Neuron (in vitro differentiated cells): ENCODE results near the gene NABP1.

Experiments
- H2AFZ ChIP-seq: one replicate; pipeline ENCODE4 v1.6.1; 2013; ENCODE audit warnings: low read depth, mild to moderate bottlenecking, inconsistent platforms, low read length, moderate library complexity
- H3K27me3 ChIP-seq: one replicate; pipeline ENCODE4 v1.6.1; 2013; ENCODE audit warnings: low read length; ENCODE audit not compliant: insufficient read depth
- H3K36me3 ChIP-seq: one replicate; pipeline ENCODE4 v1.6.1; 2013; ENCODE audit warnings: low read length; ENCODE audit not compliant: insufficient read depth
- H3K4me1 ChIP-seq: one replicate; pipeline ENCODE4 v1.6.1; 2013; ENCODE audit warnings: low read length; ENCODE audit not compliant: insufficient read depth
- H3K4me3 ChIP-seq: 2 replicates; pipeline ENCODE4 v1.5.1; 2013; ENCODE audit warnings: mild to moderate bottlenecking, low read length, moderate library complexity
- H3K9me3 ChIP-seq: one replicate; pipeline ENCODE4 v1.6.1; 2013; ENCODE audit warnings: low read length

Gene NABP1

DNA sequence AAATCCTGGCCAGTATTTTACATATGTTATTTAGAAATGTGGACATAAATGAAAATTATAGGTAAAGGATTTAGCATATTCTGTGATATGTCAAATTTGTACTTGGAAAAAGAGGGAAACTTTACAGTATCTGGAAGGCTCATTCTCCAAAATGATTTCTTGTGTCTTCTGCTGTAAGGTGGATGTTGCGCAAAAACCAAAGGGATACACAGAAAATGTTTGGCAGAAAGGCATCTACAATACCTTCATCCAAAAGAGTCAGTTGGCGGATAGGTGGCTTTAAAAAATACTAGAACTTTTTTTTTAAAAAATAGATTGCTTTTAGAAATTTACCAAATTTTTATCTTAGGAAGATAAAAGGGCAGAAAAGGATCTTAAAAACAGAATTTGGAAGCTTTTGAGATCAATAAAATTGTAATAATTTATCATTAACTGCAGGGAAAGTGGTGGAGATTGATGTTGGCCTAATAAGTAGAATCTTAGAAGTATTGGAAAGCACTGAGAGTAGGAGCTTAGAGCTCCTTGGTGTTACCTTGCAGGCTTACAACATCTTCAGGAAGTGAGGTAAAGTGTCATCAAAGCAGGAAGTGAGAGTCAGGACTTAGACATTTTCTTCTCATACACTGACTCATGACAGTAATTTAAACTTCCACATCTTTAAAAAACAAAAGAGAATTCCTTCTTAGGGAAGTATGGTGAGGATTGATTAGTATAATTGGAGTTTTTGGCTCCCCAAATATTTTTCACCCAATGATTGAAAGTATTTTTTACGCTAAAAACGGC is 2.1 kb downstream of the NABP1 start:
- Histone ChIP-seq H3K36me3 (no peaks in the 10 kb centered on the region), H2AFZ (no peak overlapping the region), H3K4me3 (no peak overlapping the region), H3K9me3 (no peaks in the 10 kb centered on the region), H3K4me1 (peaks cover 6% of the 10 kb centered on the region), H3K27me3 (peaks cover 2% of the 10 kb centered on the region)

DNA sequence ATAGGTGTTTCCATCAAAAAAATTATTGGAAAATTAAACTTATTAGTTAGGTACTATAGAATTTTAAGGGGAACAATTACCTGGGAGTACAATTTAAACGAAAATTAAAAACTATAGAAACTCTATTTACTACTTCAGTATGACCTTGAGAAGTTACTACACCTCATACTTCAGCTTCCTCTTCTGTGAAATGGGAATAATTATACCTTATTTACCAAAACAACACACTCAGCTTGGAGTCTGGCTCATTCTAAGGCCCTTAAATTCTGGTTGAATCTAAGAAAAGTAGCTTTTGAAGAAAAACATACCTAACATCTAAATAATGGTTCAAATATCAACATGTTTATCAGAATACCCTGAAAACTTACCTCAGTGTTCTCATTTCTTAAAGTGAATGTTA is 2.7 kb downstream of the NABP1 start:
- peaks cover 6% of the 10 kb centered on the region for H3K4me1 ChIP-seq
- H2AFZ ChIP-seq: no peak overlapping the region
- H3K4me3 ChIP-seq: no peak overlapping the region

DNA sequence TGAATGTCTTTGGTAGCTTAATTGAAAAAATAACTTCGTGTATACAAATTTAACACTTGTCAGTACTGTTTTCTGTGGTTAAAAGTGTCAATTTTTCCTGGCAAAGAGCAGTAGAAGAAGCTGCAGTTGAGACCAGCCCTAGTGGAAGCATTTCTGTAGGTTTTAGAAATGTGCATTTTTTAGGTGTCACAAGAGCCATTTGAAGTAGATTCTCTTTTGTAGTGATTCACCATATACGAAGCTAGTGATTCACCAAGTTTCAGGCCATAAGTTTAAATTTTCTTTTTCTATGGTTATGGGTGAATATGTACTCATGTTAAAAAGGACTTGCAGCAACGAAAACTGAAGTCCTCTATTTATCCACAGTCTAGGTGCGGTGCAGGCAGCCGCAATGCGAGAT is 4.2 kb downstream of the NABP1 start:
- Histone ChIP-seq H3K36me3 (no peaks in the 10 kb centered on the region), H3K4me1 (peaks cover 4% of the 10 kb centered on the region), H3K27me3 (no peaks in the 10 kb centered on the region), H3K9me3 (no peaks in the 10 kb centered on the region), H2AFZ (no peak overlapping the region), H3K4me3 (no peak overlapping the region)

More for the DNA sequence above, 2.7 kb downstream of the NABP1 start:
- Histone ChIP-seq H3K27me3 (peaks cover 2% of the 10 kb centered on the region), H3K36me3 (no peaks in the 10 kb centered on the region), H3K9me3 (no peaks in the 10 kb centered on the region)

DNA sequence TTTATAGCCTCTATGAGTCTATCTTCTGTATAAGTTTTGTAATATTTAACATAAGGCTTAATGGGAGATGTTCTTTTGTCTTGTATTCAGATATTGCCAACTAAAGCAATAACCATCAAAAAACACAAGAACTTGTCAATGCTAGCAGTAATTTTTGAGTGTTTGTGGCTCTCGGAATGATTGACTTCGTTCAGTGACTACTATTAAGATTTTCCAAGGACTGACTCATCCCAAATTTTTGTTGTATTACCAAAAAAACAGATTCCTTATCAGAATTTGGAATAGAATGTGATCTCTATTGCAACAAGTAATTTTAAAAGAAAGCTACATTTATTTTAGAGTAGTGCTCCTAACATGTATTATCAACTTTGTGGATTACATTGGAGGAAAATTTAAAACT is 8.1 kb downstream of the NABP1 start:
- Histone ChIP-seq H3K27me3 (no peaks in the 10 kb centered on the region), H3K9me3 (no peaks in the 10 kb centered on the region), H2AFZ (no peak overlapping the region), H3K36me3 (no peaks in the 10 kb centered on the region), H3K4me1 (no peaks in the 10 kb centered on the region), H3K4me3 (no peak overlapping the region)

DNA sequence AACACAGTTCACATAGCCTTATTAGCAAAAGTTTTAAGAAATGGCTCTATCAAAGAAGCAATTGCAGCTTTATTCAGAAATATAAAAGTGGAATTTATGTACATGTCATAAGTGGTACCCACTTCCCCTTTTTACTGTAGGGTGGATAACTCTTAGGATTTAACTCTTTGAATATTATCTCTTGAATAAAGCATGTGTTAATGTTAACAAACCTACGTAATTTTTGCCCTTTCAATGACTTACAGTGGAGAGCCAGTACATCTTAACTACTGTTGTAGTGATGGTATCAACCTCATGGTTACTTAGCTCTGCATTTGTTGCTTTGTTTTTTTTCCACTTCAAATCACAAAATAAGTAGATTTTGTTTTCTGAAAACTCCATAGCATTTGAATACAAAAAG is 8.8 kb downstream of the NABP1 start:
- Histone ChIP-seq H3K4me3 (no peak overlapping the region), H2AFZ (no peak overlapping the region), H3K4me1 (no peaks in the 10 kb centered on the region), H3K27me3 (no peaks in the 10 kb centered on the region), H3K36me3 (no peaks in the 10 kb centered on the region), H3K9me3 (no peaks in the 10 kb centered on the region)

DNA sequence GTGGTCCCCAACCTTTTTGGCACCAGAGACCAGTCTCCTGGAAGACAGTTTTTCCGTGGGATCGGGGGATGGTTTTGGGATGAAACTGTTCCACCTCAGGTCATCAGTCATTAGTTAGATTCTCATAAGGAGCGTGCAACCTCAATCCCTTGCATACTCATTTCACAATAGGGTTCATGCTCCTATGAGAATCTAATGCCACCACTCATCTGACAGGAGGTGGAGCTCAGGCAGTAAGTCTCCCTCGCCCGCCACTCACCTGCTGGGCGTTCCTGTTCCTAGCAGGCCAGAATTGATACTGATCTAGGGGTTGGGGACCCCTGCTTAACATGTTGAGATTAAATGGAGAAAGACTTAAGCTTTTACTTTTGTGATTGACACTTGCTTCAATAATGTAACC is 9.9 kb downstream of the NABP1 start:
- H3K27me3 ChIP-seq: no peaks in the 10 kb centered on the region
- no peaks in the 10 kb centered on the region for H3K9me3 ChIP-seq
- H3K4me3 ChIP-seq: no peak overlapping the region
- no peaks in the 10 kb centered on the region for H3K36me3 ChIP-seq
- no peaks in the 10 kb centered on the region for H3K4me1 ChIP-seq
- no peak overlapping the region for H2AFZ ChIP-seq

DNA sequence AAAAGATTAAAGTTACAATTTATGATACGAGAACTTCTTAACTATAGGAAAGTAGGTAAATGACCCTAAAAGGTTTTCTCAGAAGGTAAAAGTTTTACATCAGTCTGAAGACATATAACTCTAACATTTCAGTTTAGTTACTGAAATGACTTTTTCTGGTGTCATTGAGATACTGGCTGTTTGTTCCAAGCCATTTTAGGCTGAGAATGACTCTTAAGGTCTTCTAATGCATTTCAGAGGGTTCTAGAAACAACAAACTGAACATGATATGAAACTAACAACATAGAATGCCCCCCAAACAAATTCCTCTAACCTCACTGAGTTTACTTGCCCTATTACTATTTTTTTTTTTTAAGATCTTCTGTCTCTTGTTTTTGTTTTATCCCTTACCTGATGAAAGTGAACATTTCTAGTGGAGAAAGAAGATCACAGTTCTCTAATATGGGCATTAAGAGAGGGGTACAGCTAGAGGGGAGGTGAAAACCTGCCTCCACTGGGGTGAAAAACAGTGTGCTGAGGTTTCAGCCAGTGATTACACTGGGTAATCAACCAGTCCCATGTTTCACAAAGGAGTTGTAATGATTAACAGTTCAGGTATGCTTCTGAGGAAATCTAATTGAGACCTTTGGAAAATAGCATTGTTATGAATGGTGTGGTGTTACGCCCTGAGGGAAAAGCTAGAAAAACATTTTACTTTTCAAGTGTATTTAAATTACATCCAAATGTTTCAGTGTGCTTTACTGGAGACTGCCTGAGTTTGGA is 11.2 kb downstream of the NABP1 start:
- Histone ChIP-seq H3K36me3 (no peaks in the 10 kb centered on the region), H2AFZ (no peak overlapping the region), H3K9me3 (no peaks in the 10 kb centered on the region), H3K4me1 (no peaks in the 10 kb centered on the region), H3K27me3 (no peaks in the 10 kb centered on the region), H3K4me3 (no peak overlapping the region)

DNA sequence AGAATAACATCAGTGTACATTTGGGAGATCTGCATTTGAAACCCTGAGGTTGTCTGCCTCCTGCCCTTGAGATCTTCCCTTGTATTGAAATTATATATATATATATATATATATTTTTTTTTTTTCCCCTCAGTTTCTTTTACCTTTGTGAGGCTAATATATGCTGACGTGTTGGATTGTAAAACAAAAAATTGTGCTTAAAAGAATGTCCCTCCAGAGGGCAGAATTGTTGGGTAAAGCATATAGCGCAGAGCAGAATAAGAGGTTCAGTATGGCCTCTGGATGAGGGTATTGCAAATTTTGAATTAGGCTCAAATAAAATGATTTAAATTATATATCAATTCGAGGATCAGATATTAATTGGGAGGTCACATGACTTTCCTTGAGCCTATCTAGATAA is 12.4 kb downstream of the NABP1 start:
- H3K4me1 ChIP-seq: no peaks in the 10 kb centered on the region
- no peaks in the 10 kb centered on the region for H3K36me3 ChIP-seq
- H2AFZ ChIP-seq: no peak overlapping the region
- no peak overlapping the region for H3K4me3 ChIP-seq
- H3K27me3 ChIP-seq: no peaks in the 10 kb centered on the region
- H3K9me3 ChIP-seq: no peaks in the 10 kb centered on the region

DNA sequence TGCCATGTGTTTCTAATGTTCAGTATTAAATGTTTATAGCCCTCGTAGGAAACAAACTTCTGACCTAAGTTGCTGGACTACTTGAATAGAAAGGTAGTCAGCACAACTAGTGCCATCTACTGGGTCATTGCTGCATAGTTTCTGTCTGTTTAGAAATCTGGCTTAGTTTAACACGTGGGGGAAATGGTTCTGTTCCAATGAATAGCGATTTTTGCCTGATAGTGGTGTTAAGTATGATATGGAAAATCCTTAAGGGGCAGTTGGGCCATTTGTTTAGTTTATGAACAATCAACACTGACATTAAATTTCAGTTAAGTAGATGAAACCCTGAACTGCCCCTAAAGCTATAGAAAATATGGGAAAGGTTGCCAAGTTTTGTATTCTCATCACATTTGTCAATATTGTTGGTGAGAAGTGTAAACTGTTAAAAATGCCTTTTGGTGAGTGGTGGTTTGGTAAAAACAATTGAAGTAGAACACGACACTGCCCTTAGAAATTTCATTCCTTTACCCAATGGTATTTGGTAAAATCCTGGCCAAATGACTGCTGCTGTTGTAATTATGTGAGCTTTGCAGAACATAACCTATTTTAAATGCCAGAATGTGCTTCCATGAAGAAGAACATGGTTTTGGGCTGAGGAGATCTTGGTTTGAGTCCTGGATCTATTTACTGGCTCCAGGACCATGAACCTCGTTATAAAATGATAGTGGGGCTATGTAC is 13.2 kb downstream of the NABP1 start:
- Histone ChIP-seq H3K36me3 (no peaks in the 10 kb centered on the region), H3K9me3 (no peaks in the 10 kb centered on the region), H2AFZ (no peak overlapping the region), H3K4me1 (no peaks in the 10 kb centered on the region), H3K4me3 (no peak overlapping the region), H3K27me3 (no peaks in the 10 kb centered on the region)

DNA sequence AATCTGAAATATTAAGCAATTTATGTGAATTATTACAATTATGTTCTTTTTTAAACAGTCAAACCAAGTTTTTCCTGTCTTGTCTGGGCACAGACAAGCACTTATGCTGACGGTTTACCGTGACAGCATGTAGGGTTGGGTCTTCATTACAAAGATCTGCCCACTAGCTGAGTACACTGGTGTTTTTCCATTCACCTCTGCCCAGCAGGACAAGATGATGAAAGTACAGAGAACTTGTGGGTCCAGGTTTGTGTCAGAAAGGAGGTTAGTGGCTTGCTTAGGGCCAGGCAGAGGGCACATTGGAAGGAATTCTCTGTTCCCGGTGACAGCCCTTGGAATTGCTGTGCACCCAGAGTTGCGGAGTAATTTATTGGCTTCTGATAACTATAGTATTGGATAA is 14.0 kb downstream of the NABP1 start:
- no peaks in the 10 kb centered on the region for H3K27me3 ChIP-seq
- H3K9me3 ChIP-seq: no peaks in the 10 kb centered on the region
- no peak overlapping the region for H3K4me3 ChIP-seq
- no peaks in the 10 kb centered on the region for H3K4me1 ChIP-seq
- no peak overlapping the region for H2AFZ ChIP-seq
- no peaks in the 10 kb centered on the region for H3K36me3 ChIP-seq

DNA sequence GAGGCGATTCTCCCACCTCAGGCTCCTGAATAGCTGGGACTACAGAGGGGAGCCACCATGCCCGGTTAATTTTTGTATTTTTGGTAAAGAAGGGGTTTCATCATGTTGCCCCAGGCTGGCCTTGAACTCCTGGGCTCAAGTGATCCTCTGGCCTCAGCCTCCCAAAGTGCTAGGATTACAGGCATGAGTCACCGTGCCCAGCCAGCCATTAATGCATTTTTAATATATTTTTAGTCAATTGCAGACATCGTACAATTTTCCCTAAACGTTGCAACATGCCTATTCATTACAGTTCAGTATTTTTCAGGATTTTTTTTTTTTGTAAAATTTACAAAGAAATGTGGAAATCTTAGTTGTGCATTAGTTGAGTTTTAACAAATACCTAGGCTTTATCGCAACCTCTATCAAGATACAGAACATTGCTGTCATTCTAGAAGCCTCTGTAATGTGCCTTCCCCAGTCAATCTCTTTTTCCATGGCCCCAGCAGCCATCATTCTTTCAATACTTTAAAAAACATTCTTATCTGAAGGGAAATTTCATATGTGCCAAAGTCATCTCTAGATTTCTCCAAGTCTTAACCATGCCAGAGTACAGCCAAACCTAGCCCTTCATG is 14.7 kb downstream of the NABP1 start:
- H2AFZ ChIP-seq: no peak overlapping the region
- no peaks in the 10 kb centered on the region for H3K27me3 ChIP-seq
- H3K4me3 ChIP-seq: no peak overlapping the region
- H3K9me3 ChIP-seq: no peaks in the 10 kb centered on the region
- H3K4me1 ChIP-seq: no peaks in the 10 kb centered on the region
- H3K36me3 ChIP-seq: no peaks in the 10 kb centered on the region

DNA sequence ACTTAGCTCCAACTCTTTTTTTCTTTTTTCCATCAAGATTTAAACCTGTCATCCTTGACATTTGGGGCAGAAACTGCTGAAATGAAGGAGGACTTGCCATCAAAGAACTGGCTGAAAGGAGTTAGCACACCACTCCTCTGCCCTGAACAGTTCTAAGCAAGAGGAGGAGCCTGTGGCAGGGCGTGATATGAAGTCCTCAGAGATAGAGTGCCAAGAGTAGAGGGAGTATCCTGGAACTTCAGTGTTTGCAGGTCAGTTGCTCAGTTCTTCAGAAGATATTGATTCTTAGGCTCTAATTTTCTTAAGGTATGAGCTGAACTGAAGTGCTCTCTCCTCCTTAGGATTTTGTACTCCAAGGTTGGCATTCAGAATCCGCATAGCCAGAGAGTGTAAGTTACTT is 15.2 kb downstream of the NABP1 start:
- Histone ChIP-seq H3K9me3 (no peaks in the 10 kb centered on the region), H3K27me3 (no peaks in the 10 kb centered on the region), H3K4me1 (no peaks in the 10 kb centered on the region), H2AFZ (no peak overlapping the region), H3K4me3 (no peak overlapping the region), H3K36me3 (no peaks in the 10 kb centered on the region)

DNA sequence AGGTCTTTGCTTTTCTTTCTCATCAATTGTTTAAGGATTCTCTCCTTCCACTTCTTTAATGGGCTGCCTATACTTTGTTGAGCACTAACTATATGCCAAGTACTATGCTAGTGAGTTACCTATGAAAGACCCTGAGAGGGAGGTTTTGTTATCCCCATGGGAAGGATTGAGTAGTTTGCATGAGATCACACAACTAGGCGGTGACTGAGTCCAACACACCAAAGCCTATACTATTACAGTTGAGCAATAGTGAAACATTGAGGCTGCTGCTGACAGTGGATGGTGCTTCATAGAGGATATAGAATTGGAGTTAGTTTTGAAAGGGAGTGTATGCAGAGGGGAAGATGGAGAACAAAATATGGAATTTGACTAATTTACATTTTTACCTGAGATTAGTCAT is 15.8 kb downstream of the NABP1 start:
- Histone ChIP-seq H3K9me3 (no peaks in the 10 kb centered on the region), H2AFZ (no peak overlapping the region), H3K4me3 (no peak overlapping the region), H3K4me1 (no peaks in the 10 kb centered on the region), H3K36me3 (no peaks in the 10 kb centered on the region), H3K27me3 (no peaks in the 10 kb centered on the region)
